Mucosa of descending colon (tissue), 3 donors: ENCODE results near the gene THOC6. TPM values are rescaled to one million over a fixed set of nuclear protein-coding genes. Genes with fewer than 3 reads are reported as not detected.

ENCODE experiments used
- ATAC-seq: fragments of 200-7000 bp; cut with Tn5 transposase; one replicate; pipeline ENCODE4 v1.9.1; 2020; ENCODE audit warnings: mild to moderate bottlenecking, moderate library complexity
- DNase-seq, 3 donors: peaks; one replicate each; pipeline ENCODE4 v3.0.0-alpha.2; 2020
- H3K36me3 ChIP-seq: fragments of 200-600 bp; one replicate; pipeline ENCODE4 v1.8.0; 2021; ENCODE audit warnings: low read depth, mild to moderate bottlenecking
- H3K4me1 ChIP-seq: fragments of 200-600 bp; one replicate; pipeline ENCODE4 v1.8.0; 2021; ENCODE audit warnings: low read depth, mild to moderate bottlenecking
- H3K4me3 ChIP-seq: fragments of 200-600 bp; one replicate; pipeline ENCODE4 v1.8.0; 2021; ENCODE audit warnings: mild to moderate bottlenecking
- H3K9me3 ChIP-seq: fragments of 200-600 bp; one replicate; pipeline ENCODE4 v1.8.0; 2021; ENCODE audit warnings: mild to moderate bottlenecking
- CTCF ChIP-seq: fragments of 200-600 bp; IDR thresholded peaks from one replicate; pipeline ENCODE4 v1.8.0; 2022; ENCODE audit warnings: antibody characterized with exemption, mild to moderate bottlenecking
- intact Hi-C, 2 donors: fragments of 100-400 bp; cut with DNase I in 1 of 2; cut with micrococcal nuclease in 1 of 2; formaldehyde crosslinking; loops; one replicate each; pipeline versions ENCODE4 v1.11.0 to v1.11.1; 2022; cut with DNase I, micrococcal nuclease
- total RNA-seq, 3 donors: library from RNA; stranded (reverse); fragmentation: NEBNext Ultra II Directional in 2 of 3; extraction: Animal tissue kit (Norgen Biotek cat#: 25700) in 2 of 3; gene quantifications; one replicate each; pipeline versions ENCODE4 v1.2.1 to v1.2.4, GENCODE V29; 2021 to 2023
- donor health status: DM: no; HTN: no; CAD: no; lungs with moderate emphysema.
- donor health status: DM: no; HTN: no; CAD: no.
- donor health status: DM: no; HTN: yes; CAD: no.

The THOC6 gene
- total RNA-seq, 3 donors from 2014 or later = 23.7 to 26.0 (median 25.7) TPM

DNA sequence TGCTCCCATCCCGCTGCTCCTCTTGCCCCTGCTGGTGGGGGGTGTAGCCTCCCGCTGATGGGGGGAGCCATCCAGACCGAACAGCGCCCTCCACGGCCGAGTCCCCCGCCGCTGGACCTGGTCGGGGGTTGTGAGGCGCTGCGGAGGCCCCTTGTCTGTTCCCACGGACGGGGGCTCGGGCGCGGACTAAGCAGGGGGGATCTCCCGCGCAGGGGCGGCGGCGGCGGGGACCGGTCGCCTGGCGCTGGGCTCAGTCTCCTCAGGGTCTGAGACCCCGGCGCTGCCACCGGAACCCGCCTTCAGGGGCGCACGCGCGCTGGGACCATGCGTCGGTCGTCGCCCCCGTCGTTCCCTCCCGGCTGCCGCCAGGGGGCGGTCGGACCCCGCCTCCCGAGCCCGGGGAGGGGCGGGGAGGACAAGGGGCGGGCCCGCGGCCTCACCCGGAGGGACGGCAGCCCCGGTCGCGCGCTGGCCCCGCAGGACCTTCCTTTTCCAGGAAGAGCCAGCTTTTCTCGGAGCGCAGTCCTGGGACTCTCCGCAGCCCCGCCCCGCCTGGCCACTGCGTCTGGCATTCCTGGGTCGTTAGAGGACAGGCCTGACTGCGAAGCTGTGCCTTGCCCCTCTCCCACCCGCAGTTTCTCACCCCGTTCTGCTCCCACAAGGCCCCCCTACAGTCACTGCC, 35.3 kb downstream of the THOC6 start:
- peak overlapping the region; percentile 33 for H3K4me3 ChIP-seq
- peak; percentile 85 to 96 (median 93) for DNase-seq
- intact Hi-C loops = no loop called here
- H3K9me3 ChIP-seq = no peaks in the 10 kb centered on the region
- H3K4me1 ChIP-seq = peaks cover 23% of the 10 kb centered on the region
- peak; percentile 95 for ATAC-seq
- no peaks in the 10 kb centered on the region for H3K36me3 ChIP-seq
- TF ChIP-seq CTCF = peak; percentile 90

DNA sequence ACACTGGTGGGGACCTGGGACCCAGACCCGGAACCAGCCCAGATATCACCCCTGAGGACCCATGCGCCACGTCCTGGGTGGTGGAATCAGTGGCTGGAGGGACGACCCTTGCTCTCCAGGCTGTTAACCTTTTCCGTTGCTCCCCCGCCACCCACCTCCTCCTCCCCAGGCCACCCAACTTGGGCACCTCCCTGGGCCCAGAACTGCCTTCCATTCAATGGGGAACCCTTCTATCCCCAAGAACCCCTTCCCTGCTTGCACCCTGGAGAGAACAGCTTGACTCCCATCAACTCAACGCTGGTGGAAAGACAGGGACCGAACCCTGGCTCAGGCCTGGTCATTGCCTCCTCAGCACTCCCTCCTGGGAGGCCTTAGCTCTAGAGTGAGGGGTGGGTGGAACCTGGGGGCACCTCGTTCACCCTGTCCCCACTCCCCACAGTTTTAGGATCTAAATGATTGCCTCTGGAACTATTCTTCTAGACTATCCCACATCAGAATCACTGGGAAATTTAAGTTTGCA, 35.9 kb downstream of the THOC6 start:
- Histone ChIP-seq H3K9me3 (no peaks in the 10 kb centered on the region), H3K4me1 (peaks cover 29% of the 10 kb centered on the region), H3K36me3 (no peaks in the 10 kb centered on the region), H3K4me3 (no peak overlapping the region)
- TF ChIP-seq CTCF = no peak
- intact Hi-C loops = no loop called here
- no peak for DNase-seq
- ATAC-seq = no peak

DNA sequence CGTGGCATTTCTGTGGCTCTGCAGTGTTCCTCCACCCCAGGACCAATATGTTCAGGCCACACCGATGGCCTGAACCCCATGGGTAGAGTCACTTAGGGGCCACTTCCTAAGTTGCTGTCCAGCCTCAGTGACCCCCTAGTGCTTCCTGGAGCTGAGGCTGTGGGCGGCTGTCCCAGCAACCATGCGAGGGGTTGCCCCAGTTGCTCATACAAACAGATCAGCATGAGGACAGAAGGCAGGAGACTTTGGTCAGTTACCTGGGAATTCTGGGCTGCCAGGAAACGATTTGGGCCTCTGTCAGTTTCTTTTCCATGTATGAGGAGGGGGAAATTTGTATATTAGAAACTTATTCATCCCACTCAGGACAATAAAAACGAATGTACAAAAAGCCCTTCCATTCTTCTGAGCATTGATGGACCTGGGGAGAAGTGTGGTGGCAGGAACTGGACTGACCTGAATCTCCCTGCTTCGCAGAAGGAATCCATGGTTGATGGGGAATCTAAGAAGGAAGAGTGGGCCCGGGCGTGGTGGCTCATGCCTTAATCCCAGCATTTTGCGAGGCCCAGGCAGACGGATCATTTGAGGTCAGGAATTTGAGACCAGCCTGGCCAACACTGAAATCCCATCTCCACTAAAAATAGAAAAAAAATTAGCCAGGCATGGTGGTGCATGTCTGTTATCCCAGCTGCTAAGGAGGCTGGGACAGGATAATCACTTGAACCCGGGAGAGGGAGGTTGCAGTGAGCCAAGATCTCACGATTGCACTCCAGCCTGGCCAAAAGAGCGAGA, 36.7 kb downstream of the THOC6 start:
- H3K36me3 ChIP-seq = no peaks in the 10 kb centered on the region
- no peaks in the 10 kb centered on the region for H3K9me3 ChIP-seq
- no peak overlapping the region for H3K4me3 ChIP-seq
- ATAC-seq = no peak
- DNase-seq = peak in 2 of 3 donors; percentile 27 to 29
- no peak for TF ChIP-seq CTCF
- intact Hi-C loops = no loop called here
- H3K4me1 ChIP-seq = peaks cover 36% of the 10 kb centered on the region

GRCh38 chr16:3062553-3062952, 38.7 kb downstream of the THOC6 start:
- TF ChIP-seq CTCF = no peak
- Histone ChIP-seq H3K4me3 (no peak overlapping the region), H3K4me1 (peaks cover 38% of the 10 kb centered on the region), H3K9me3 (no peaks in the 10 kb centered on the region), H3K36me3 (no peaks in the 10 kb centered on the region)
- ATAC-seq (no peak), DNase-seq (peak in 1 of 3 donors; percentile 2)
- intact Hi-C loops = no loop called here

DNA sequence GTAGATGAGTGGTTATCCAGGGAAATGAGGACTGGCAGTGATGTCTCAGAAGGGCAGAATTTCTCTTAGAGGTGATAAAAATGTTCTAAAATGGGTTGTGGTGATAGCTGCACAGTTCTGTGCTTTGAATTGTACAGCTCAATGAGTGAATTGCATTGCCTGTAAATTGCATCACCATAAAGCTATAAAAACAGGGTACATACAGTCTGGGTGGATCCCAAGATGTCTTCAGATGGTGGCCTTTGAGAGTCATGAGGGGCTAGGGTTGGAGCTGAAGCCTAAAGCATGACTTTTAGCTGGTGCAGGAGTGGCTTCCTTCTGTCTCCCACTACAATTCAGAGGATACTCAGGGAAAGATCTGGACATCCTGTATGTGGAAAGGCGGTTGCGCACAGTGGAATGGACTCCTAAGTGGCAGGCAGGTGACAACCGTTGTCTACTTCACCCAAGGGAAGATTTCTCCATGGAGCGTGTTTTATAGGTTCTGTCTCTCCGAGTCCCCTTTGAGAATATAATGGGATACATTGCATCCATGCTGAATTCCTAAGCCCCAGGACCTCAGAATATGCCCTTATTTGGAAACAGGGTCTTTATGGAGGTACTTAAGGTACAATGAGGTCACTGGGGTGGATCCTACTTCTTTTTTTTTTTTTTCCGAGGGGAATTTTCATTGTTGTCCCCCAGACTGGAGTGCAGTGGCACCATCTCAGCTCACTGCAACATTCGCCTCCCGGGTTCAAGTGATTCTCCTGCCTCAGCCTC, 40.0 kb downstream of the THOC6 start:
- intact Hi-C loops = no loop called here
- no peaks in the 10 kb centered on the region for H3K9me3 ChIP-seq
- no peak overlapping the region for H3K4me3 ChIP-seq
- peak; percentile 15 for ATAC-seq
- no peak for TF ChIP-seq CTCF
- H3K4me1 ChIP-seq = peaks cover 42% of the 10 kb centered on the region
- H3K36me3 ChIP-seq = no peaks in the 10 kb centered on the region
- DNase-seq = peak in 2 of 3 donors; percentile 14 to 33
